H9 (cell line): ENCODE results near the gene CCR7. TPM values are rescaled to one million over a fixed set of nuclear protein-coding genes. Genes with fewer than 3 reads are reported as not detected.

Source experiments
- DNase-seq: peaks from one replicate; pipeline ENCODE4 v3.0.0-alpha.2; 2017
- H2AFZ ChIP-seq: one replicate; pipeline ENCODE4 v1.6.1; 2013; ENCODE audit warnings: mild to moderate bottlenecking, low read length, control low read depth, moderate library complexity
- H2AK5ac ChIP-seq: 2 replicates; pipeline ENCODE4 v1.6.1; 2013; ENCODE audit warnings: low read length, control low read depth, mixed read lengths; ENCODE audit not compliant: insufficient read length
- H2BK120ac ChIP-seq: one replicate; pipeline ENCODE4 v1.6.1; 2013; ENCODE audit warnings: low read depth, mild to moderate bottlenecking, low read length, control low read depth, inconsistent platforms; ENCODE audit not compliant: poor library complexity, severe bottlenecking
- H2BK12ac ChIP-seq: 2 replicates; pipeline ENCODE4 v1.6.1; 2013; ENCODE audit warnings: low read length, control low read depth, mixed read lengths, low read depth; ENCODE audit not compliant: insufficient read length
- H2BK15ac ChIP-seq: 2 replicates; pipeline ENCODE4 v1.6.1; 2013; ENCODE audit warnings: low read depth, low read length, control low read depth
- H2BK20ac ChIP-seq: one replicate; pipeline ENCODE4 v1.6.1; 2013; ENCODE audit warnings: low read depth, mild to moderate bottlenecking, low read length, control low read depth, inconsistent platforms; ENCODE audit not compliant: poor library complexity, severe bottlenecking
- H2BK5ac ChIP-seq: 2 replicates; pipeline ENCODE4 v1.6.1; 2013; ENCODE audit warnings: low read length, control low read depth, mixed read lengths; ENCODE audit not compliant: insufficient read length
- H3K14ac ChIP-seq: 2 replicates; pipeline ENCODE4 v1.6.1; 2013; ENCODE audit warnings: low read length, control low read depth; ENCODE audit not compliant: insufficient read depth
- H3K18ac ChIP-seq: 2 replicates; pipeline ENCODE4 v1.6.1; 2013; ENCODE audit warnings: low read depth, mild to moderate bottlenecking, mixed read lengths, low read length, control low read depth; ENCODE audit not compliant: insufficient read length
- H3K23ac ChIP-seq: 2 replicates; pipeline ENCODE4 v1.6.1; 2013; ENCODE audit warnings: low read length, control low read depth, mixed read lengths, low read depth; ENCODE audit not compliant: insufficient read length
- H3K23me2 ChIP-seq: 2 replicates; pipeline ENCODE4 v1.6.1; 2013; ENCODE audit warnings: low read depth, mild to moderate bottlenecking, mixed read lengths, low read length, control low read depth; ENCODE audit not compliant: insufficient read length, poor library complexity, severe bottlenecking
- H3K27ac ChIP-seq: 2 replicates; pipeline ENCODE4 v1.5.1; 2013; ENCODE audit warnings: low read length, control low read depth, mixed read lengths, low read depth; ENCODE audit not compliant: insufficient read length
- H3K27me3 ChIP-seq: 2 replicates; pipeline ENCODE4 v1.6.1; 2013; ENCODE audit warnings: low read length, control low read depth, inconsistent platforms; ENCODE audit not compliant: insufficient read depth
- H3K4ac ChIP-seq: 2 replicates; pipeline ENCODE4 v1.6.1; 2013; ENCODE audit warnings: low read depth, mild to moderate bottlenecking, control low read depth, inconsistent platforms, low read length, moderate library complexity
- H3K4me1 ChIP-seq: 2 replicates; pipeline ENCODE4 v1.6.1; 2013; ENCODE audit warnings: low read length, control low read depth, inconsistent platforms; ENCODE audit not compliant: insufficient read depth
- H3K4me2 ChIP-seq: 2 replicates; pipeline ENCODE4 v1.6.1; 2013; ENCODE audit warnings: low read length, control low read depth, mixed read lengths; ENCODE audit not compliant: insufficient read length, insufficient read depth
- H3K56ac ChIP-seq: 2 replicates; pipeline ENCODE4 v1.6.1; 2013; ENCODE audit warnings: low read depth, mild to moderate bottlenecking, mixed read lengths, low read length, control low read depth; ENCODE audit not compliant: insufficient read length
- H3K79me1 ChIP-seq: 2 replicates; pipeline ENCODE4 v1.6.1; 2013; ENCODE audit warnings: low read depth, mild to moderate bottlenecking, moderate library complexity, low read length, control low read depth, inconsistent platforms; ENCODE audit not compliant: insufficient read depth, poor library complexity, severe bottlenecking
- H3K79me2 ChIP-seq: 2 replicates; pipeline ENCODE4 v1.6.1; 2013; ENCODE audit warnings: low read length, control low read depth, inconsistent platforms; ENCODE audit not compliant: insufficient read depth
- H3K9ac ChIP-seq: 2 replicates; pipeline ENCODE4 v1.6.1; 2013; ENCODE audit warnings: low read length, control low read depth, mixed read lengths; ENCODE audit not compliant: insufficient read length; ENCODE audit errors: extremely low read depth
- H3K9me3 ChIP-seq: one replicate; pipeline ENCODE4 v1.6.1; 2013; ENCODE audit warnings: low read depth, low read length, inconsistent platforms; ENCODE audit not compliant: control insufficient read depth
- H3T11ph ChIP-seq: one replicate; pipeline ENCODE4 v1.6.1; 2013; ENCODE audit warnings: mild to moderate bottlenecking, low read length, control low read depth, inconsistent platforms
- H4K20me1 ChIP-seq: one replicate; pipeline ENCODE4 v1.6.1; 2013; ENCODE audit not compliant: control insufficient read depth, insufficient read length, insufficient read depth
- H4K5ac ChIP-seq: 2 replicates; pipeline ENCODE4 v1.6.1; 2013; ENCODE audit warnings: low read depth, mild to moderate bottlenecking, mixed read lengths, low read length, control low read depth; ENCODE audit not compliant: insufficient read length
- H4K8ac ChIP-seq: replicated peaks from 2 replicates; pipeline ENCODE4 v1.6.1; 2013; ENCODE audit warnings: low read length, control low read depth, mixed read lengths, low read depth; ENCODE audit not compliant: insufficient read length
- H4K91ac ChIP-seq: 2 replicates; pipeline ENCODE4 v1.6.1; 2013; ENCODE audit warnings: low read depth, mild to moderate bottlenecking, moderate library complexity, mixed read lengths, low read length, control low read depth; ENCODE audit not compliant: insufficient read length
- H3K27ac Mint-ChIP-seq, 3 experiments: 2 replicates in 2 of 3; 3 replicates in 1 of 3; pipeline ENCODE4 v1.8.0; 2020 to 2021; ENCODE audit warnings: mixed read lengths in 3 of 3, mild to moderate bottlenecking in 1 of 3, moderate library complexity in 1 of 3
- H3K27me3 Mint-ChIP-seq: 2 replicates; pipeline ENCODE4 v1.8.0; 2021; ENCODE audit warnings: low read depth, mild to moderate bottlenecking, moderate library complexity, mixed read lengths
- H3K36me3 Mint-ChIP-seq, 3 experiments: 2 replicates in 2 of 3; 3 replicates in 1 of 3; pipeline ENCODE4 v1.8.0; 2020 to 2021; ENCODE audit warnings: low read depth in 3 of 3, mixed read lengths in 3 of 3; ENCODE audit not compliant: insufficient read depth in 1 of 3
- H3K4me1 Mint-ChIP-seq, 2 experiments: 2 replicates each; pipeline ENCODE4 v1.8.0; 2020; ENCODE audit warnings: mixed read lengths in 2 of 2
- H3K4me3 Mint-ChIP-seq, 2 experiments: 2 replicates in 1 of 2; 3 replicates in 1 of 2; pipeline ENCODE4 v1.8.0; 2020 to 2021; ENCODE audit warnings: mild to moderate bottlenecking in 2 of 2, mixed read lengths in 2 of 2, moderate library complexity in 1 of 2
- H3K9me3 Mint-ChIP-seq, 2 experiments: 2 replicates in 1 of 2; 3 replicates in 1 of 2; pipeline ENCODE4 v1.8.0; 2020; ENCODE audit warnings: mild to moderate bottlenecking in 2 of 2, mixed read lengths in 2 of 2, moderate library complexity in 1 of 2
- CTCF ChIP-seq: fragments of 200-600 bp; sonication (generic); conservative IDR thresholded peaks from 3 replicates; pipeline ENCODE4 v1.8.0; 2021; ENCODE audit warnings: antibody characterized with exemption, mild to moderate bottlenecking
- WGBS: extraction: QIAGEN DNeasy Blood & Tissue Kit; methylation state at CpG from one replicate; pipeline ENCODE4 v1.1.7; 2013; ENCODE audit warnings: missing lambda C conversion rate, low lambda C conversion rate, mixed read lengths; ENCODE audit not compliant: insufficient read length; ENCODE audit errors: extremely low coverage; 5-methylcytosine and 5-hydroxymethylcytosine counted together
- total RNA-seq: library from RNA; stranded (reverse); gene quantifications from 2 replicates; pipeline ENCODE4 v1.2.1, GENCODE V29; 2021

CCR7 gene
- total RNA-seq, 1 experiment from 2014 or later: 0.31 TPM

GRCh38 chr17:40519089-40519775 is 46.0 kb downstream of the CCR7 start:
- Mint-ChIP-seq H3K27me3 (peaks cover 8% of the 10 kb centered on the region), H3K27ac (peak overlapping the region in 1 of 3 experiments; percentile 57; a peak in 1 of 7 replicates), H3K9me3 (no peaks in the 10 kb centered on the region), H3K4me3 (no peak overlapping the region), H3K36me3 (no peaks in the 10 kb centered on the region), H3K4me1 (peaks cover 12 to 27% of the 10 kb centered on the region in 2 experiments)
- no peak overlapping the region for H2BK12ac ChIP-seq
- no peaks in the 10 kb centered on the region for H4K20me1 ChIP-seq
- no peak overlapping the region for H2BK5ac ChIP-seq
- no peak overlapping the region for H2BK20ac ChIP-seq
- no peak overlapping the region for H2AK5ac ChIP-seq
- H4K91ac ChIP-seq: no peak overlapping the region
- H3K9me3 ChIP-seq: no peaks in the 10 kb centered on the region
- no peak overlapping the region for H4K5ac ChIP-seq
- no peak overlapping the region for H2BK120ac ChIP-seq
- peaks cover 4% of the 10 kb centered on the region; the same call in 1 of the 2 replicates for H3K4me1 ChIP-seq
- H3K27ac ChIP-seq: no peak overlapping the region
- no peak overlapping the region for H3K56ac ChIP-seq
- H3T11ph ChIP-seq: no peak overlapping the region
- no peak overlapping the region for H3K23ac ChIP-seq
- H3K18ac ChIP-seq: no peak overlapping the region
- no peaks in the 10 kb centered on the region; the same call in 1 of the 2 replicates for H3K27me3 ChIP-seq
- no peak for TF ChIP-seq CTCF
- H3K23me2 ChIP-seq: no peaks in the 10 kb centered on the region
- H2BK15ac ChIP-seq: no peak overlapping the region
- H3K9ac ChIP-seq: no peak overlapping the region
- H3K4ac ChIP-seq: no peak overlapping the region
- WGBS: no CpG with 5 or more reads among the region's 5 CpGs
- no peaks in the 10 kb centered on the region for H3K79me1 ChIP-seq
- DNase-seq: no peak
- H4K8ac ChIP-seq: no peak overlapping the region
- H3K14ac ChIP-seq: no peak overlapping the region; the same call in 1 of the 2 replicates
- H2AFZ ChIP-seq: no peak overlapping the region
- H3K4me2 ChIP-seq: no peak overlapping the region
- H3K79me2 ChIP-seq: no peaks in the 10 kb centered on the region
